Activated CD8-positive, alpha-beta T cell treated with anti-CD3 and anti-CD28 coated beads for 36 hours (primary cell): ENCODE measurements around the gene ARRDC3. TPM values are rescaled to one million over a fixed set of nuclear protein-coding genes. Genes with fewer than 3 reads are reported as not detected.

Source experiments
- ATAC-seq: fragments of 200-7000 bp; cut with Tn5 transposase; one replicate; pipeline ENCODE4 v1.10.0; 2021; ENCODE audit warnings: mild to moderate bottlenecking, moderate library complexity
- CTCF ChIA-PET: fragments of 350-600 bp; sonication (Branson Sonifier 250); formaldehyde crosslinking; loops from one replicate; lab custom pipeline; 2021; ENCODE audit warnings: antibody characterized with exemption; lab: Charles Lee
- POLR2A ChIA-PET: fragments of 350-600 bp; sonication (Branson Sonifier 250); formaldehyde crosslinking; loops from one replicate; lab custom pipeline; 2021; ENCODE audit warnings: antibody characterized with exemption; lab: Charles Lee
- DNase-seq: peaks from one replicate; pipeline ENCODE4 v3.0.0-alpha.2; 2020
- H3K27ac Mint-ChIP-seq: one replicate; pipeline ENCODE4 v1.8.0; 2021; ENCODE audit warnings: mild to moderate bottlenecking, mixed read lengths
- H3K27me3 Mint-ChIP-seq: one replicate; pipeline ENCODE4 v1.8.0; 2021; ENCODE audit warnings: mixed read lengths
- H3K36me3 Mint-ChIP-seq: one replicate; pipeline ENCODE4 v1.8.0; 2021; ENCODE audit warnings: low read depth, mixed read lengths
- H3K4me1 Mint-ChIP-seq: one replicate; pipeline ENCODE4 v1.8.0; 2021; ENCODE audit warnings: low read depth, mixed read lengths
- H3K4me3 Mint-ChIP-seq: one replicate; pipeline ENCODE4 v1.8.0; 2021; ENCODE audit warnings: mild to moderate bottlenecking, moderate library complexity, mixed read lengths
- H3K9me3 Mint-ChIP-seq: one replicate; pipeline ENCODE4 v1.8.0; 2021; ENCODE audit warnings: mixed read lengths
- intact Hi-C: fragments of 100-400 bp; cut with micrococcal nuclease; formaldehyde crosslinking; loops from one replicate; pipeline ENCODE4 v1.10.0; 2022
- total RNA-seq, 2 experiments: library from RNA; stranded (reverse); gene quantifications; one replicate each; pipeline ENCODE4 v1.2.3, GENCODE V29; 2021
- TF ChIP-seq, protein P1 (sequence below): fragments of 200-600 bp; IDR thresholded peaks from one replicate; pipeline ENCODE4 v1.8.0; 2022; ENCODE audit warnings: antibody characterized with exemption, mild to moderate bottlenecking

ARRDC3 gene
- total RNA-seq, 2 experiments from 2014 or later: 35.4 to 39.2 TPM

- POLR2A ChIA-PET: no interaction called here
Observed at GRCh38 chr5:91417219-91417618, 34.1 kb upstream of the ARRDC3 start.

GRCh38 chr5:91416491-91416890 lies 33.4 kb upstream of the ARRDC3 start:
- Mint-ChIP-seq H3K27me3 (no peaks in the 10 kb centered on the region), H3K27ac (no peak overlapping the region), H3K36me3 (no peaks in the 10 kb centered on the region), H3K4me1 (peaks cover 14% of the 10 kb centered on the region), H3K9me3 (no peaks in the 10 kb centered on the region), H3K4me3 (no peak overlapping the region)
- ATAC-seq (no peak), DNase-seq (no peak)
- intact Hi-C loops: loop anchor here (10.0 kb wide), 2 partner anchors 312 to 482 kb away; no protein-coding TSS in a partner anchor
- POLR2A ChIA-PET: no interaction called here
- CTCF ChIA-PET: interaction anchor here (0.7 to 7.0 kb wide), 5 partner anchors 14 to 551 kb away, joined by 3 to 124 read pairs (median 7); partner anchors contain the start of gene ARRDC3
- TF ChIP-seq, protein P1, sequence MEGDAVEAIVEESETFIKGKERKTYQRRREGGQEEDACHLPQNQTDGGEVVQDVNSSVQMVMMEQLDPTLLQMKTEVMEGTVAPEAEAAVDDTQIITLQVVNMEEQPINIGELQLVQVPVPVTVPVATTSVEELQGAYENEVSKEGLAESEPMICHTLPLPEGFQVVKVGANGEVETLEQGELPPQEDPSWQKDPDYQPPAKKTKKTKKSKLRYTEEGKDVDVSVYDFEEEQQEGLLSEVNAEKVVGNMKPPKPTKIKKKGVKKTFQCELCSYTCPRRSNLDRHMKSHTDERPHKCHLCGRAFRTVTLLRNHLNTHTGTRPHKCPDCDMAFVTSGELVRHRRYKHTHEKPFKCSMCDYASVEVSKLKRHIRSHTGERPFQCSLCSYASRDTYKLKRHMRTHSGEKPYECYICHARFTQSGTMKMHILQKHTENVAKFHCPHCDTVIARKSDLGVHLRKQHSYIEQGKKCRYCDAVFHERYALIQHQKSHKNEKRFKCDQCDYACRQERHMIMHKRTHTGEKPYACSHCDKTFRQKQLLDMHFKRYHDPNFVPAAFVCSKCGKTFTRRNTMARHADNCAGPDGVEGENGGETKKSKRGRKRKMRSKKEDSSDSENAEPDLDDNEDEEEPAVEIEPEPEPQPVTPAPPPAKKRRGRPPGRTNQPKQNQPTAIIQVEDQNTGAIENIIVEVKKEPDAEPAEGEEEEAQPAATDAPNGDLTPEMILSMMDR: no peak

More at GRCh38 chr5:91417219-91417618, 34.1 kb upstream of the ARRDC3 start:
- Mint-ChIP-seq H3K4me1 (peaks cover 18% of the 10 kb centered on the region), H3K4me3 (no peak overlapping the region), H3K36me3 (no peaks in the 10 kb centered on the region), H3K9me3 (no peaks in the 10 kb centered on the region), H3K27ac (no peak overlapping the region), H3K27me3 (no peaks in the 10 kb centered on the region)
- ATAC-seq (no peak), DNase-seq (no peak)
- CTCF ChIA-PET: interaction anchor here (0.7 to 7.0 kb wide), 10 partner anchors 8 to 485 kb away, joined by 3 to 124 read pairs (median 5); partner anchors contain the start of gene ARRDC3
- intact Hi-C loops: loop anchor here (10.0 kb wide), 2 partner anchors 312 to 482 kb away; no protein-coding TSS in a partner anchor
- TF ChIP-seq, protein P1: no peak

DNA sequence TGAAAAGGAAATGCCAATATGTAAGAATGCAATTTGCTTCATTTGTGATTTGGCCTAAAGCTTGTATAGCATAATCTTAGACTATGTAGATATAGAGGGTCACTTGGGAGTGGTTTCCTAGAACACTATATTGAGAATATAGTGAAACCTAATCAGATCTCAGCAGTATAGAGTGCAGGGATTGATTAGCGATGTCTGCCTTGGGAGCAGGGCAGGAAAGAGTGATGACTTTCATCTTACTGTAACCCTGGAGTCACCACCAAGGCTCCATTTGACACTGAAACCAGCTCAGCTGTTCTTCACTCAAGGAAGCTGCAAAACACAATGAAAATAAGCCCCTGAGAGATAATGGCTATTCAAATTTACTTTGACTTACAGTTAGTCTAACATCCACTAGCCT lies 26.2 kb upstream of the ARRDC3 start:
- H3K27ac Mint-ChIP-seq: no peak overlapping the region
- peaks cover 2% of the 10 kb centered on the region for H3K9me3 Mint-ChIP-seq
- DNase-seq (no peak), ATAC-seq (no peak)
- TF ChIP-seq, protein P1: no peak
- H3K4me3 Mint-ChIP-seq: no peak overlapping the region
- POLR2A ChIA-PET: no interaction called here
- CTCF ChIA-PET: interaction anchor here (1.3 to 5.0 kb wide), 3 partner anchors 10 to 477 kb away, joined by 5 to 50 read pairs (median 6); no protein-coding TSS in a partner anchor
- H3K36me3 Mint-ChIP-seq: no peaks in the 10 kb centered on the region
- intact Hi-C loops: no loop called here
- no peaks in the 10 kb centered on the region for H3K4me1 Mint-ChIP-seq
- H3K27me3 Mint-ChIP-seq: no peaks in the 10 kb centered on the region

GRCh38 chr5:91408710-91409109 lies 25.6 kb upstream of the ARRDC3 start:
- TF ChIP-seq, protein P1: no peak
- CTCF ChIA-PET: interaction anchor here (1.4 to 5.0 kb wide), 2 partner anchors 10 to 24 kb away, joined by 5 to 50 read pairs; no protein-coding TSS in a partner anchor
- Mint-ChIP-seq H3K27me3 (no peaks in the 10 kb centered on the region), H3K36me3 (no peaks in the 10 kb centered on the region), H3K9me3 (peaks cover 2% of the 10 kb centered on the region), H3K4me1 (no peaks in the 10 kb centered on the region), H3K4me3 (no peak overlapping the region), H3K27ac (no peak overlapping the region)
- DNase-seq: no peak
- no peak for ATAC-seq
- intact Hi-C loops: no loop called here
- POLR2A ChIA-PET: no interaction called here

DNA sequence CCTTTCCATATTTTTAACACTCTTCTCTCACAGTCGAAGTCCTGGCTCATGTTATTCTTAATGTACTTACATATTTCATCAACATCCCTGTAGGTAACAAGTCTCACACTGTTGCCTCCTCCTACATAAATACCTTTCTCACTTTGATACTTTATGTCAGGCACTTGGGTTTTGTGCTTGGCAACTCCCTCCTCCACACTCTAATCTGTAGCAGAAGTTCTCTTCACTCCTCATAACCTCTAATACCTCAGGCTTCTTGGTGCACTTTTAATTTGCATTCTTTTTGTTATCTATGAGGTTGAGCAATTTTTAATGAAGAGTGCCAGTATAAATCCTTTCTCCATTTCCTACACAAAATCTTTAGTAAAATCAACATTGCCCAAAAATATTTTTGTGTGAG lies 24.1 kb upstream of the ARRDC3 start:
- Mint-ChIP-seq H3K27ac (no peak overlapping the region), H3K27me3 (no peaks in the 10 kb centered on the region), H3K9me3 (peaks cover 2% of the 10 kb centered on the region), H3K4me3 (no peak overlapping the region), H3K4me1 (no peaks in the 10 kb centered on the region), H3K36me3 (no peaks in the 10 kb centered on the region)
- POLR2A ChIA-PET: no interaction called here
- intact Hi-C loops: no loop called here
- TF ChIP-seq, protein P1: no peak
- CTCF ChIA-PET: interaction anchor here (5.0 kb wide), 1 partner anchor 12 kb away, joined by 50 read pairs; no protein-coding TSS in a partner anchor
- DNase-seq: no peak
- ATAC-seq: no peak
